GM12873 (cell line): Measurements from ENCODE around the gene CCDC12.

Experiments
- TF ChIP-seq, protein P1 (sequence below): IDR thresholded peaks from 2 replicates; pipeline ENCODE4 v1.5.1; 2012; ENCODE audit warnings: low read depth, mild to moderate bottlenecking, moderate library complexity, low read length, control low read depth; ENCODE audit not compliant: insufficient read depth; ENCODE audit errors: missing control alignments

The CCDC12 gene

DNA sequence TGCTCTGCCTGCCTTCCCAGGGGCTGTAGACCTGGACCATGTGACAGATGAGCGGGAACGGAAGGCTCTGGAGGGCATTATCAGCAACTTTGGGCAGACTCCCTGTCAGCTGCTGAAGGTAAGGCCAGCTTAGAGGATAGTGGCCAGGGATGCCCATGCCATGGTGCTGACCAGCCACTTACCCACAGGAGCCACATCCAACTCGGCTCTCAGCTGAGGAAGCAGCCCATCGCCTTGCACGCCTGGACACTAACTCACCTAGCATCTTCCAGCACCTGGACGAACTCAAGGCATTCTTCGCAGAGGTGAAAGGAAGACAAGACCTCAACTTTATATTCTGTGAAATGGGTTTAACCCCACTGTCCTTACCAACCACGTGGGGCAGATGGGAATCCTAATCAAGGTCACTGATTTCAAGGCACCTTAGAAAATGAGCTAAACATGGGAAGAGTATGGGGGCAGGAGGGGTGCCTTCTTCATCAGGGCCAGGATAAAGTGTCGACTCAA is 29.7 kb upstream of the CCDC12 start:
- TF ChIP-seq, protein P1, sequence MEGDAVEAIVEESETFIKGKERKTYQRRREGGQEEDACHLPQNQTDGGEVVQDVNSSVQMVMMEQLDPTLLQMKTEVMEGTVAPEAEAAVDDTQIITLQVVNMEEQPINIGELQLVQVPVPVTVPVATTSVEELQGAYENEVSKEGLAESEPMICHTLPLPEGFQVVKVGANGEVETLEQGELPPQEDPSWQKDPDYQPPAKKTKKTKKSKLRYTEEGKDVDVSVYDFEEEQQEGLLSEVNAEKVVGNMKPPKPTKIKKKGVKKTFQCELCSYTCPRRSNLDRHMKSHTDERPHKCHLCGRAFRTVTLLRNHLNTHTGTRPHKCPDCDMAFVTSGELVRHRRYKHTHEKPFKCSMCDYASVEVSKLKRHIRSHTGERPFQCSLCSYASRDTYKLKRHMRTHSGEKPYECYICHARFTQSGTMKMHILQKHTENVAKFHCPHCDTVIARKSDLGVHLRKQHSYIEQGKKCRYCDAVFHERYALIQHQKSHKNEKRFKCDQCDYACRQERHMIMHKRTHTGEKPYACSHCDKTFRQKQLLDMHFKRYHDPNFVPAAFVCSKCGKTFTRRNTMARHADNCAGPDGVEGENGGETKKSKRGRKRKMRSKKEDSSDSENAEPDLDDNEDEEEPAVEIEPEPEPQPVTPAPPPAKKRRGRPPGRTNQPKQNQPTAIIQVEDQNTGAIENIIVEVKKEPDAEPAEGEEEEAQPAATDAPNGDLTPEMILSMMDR = no peak

- TF ChIP-seq, protein P1 = no peak
Measured at GRCh38 chr3:47005212-47006144, 28.9 kb upstream of the CCDC12 start.

DNA sequence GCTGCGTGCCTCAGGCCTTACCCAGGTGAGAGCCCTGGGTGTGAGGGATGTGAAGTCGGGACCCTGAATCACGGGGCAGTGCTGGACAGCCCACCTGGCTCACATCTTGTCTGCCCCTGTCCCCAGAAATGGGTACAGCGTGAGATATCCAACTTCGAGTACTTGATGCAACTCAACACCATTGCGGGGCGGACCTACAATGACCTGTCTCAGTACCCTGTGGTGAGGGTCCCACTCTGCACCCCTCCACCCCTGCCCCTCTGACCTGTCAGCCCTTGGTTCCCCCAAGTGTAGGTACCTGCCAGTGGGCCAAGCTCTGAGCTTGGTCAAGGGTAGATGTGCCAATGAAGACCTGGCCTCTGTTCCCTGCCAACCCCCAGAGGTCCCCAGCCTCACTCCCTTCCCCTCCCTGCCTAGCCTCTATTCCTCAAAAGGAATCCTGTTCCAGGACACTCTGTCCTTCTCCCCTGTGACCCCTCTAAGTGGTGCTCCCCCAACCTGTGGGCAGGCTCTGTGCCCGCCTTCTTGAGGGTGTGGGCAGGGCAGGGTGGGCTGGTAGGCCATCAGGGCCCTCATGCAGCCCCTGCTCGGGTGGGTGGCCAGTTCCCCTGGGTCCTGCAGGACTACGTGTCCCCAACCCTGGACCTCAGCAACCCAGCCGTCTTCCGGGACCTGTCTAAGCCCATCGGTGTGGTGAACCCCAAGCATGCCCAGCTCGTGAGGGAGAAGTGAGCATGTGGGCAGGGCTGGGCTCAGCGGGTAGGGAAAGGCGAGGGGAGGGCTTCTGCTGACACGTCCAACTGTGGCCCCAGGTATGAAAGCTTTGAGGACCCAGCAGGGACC is 28.0 kb upstream of the CCDC12 start:
- TF ChIP-seq, protein P1 = no peak

- TF ChIP-seq, protein P1 = no peak
Measured at GRCh38 chr3:47003461-47004368, 27.2 kb upstream of the CCDC12 start.

GRCh38 chr3:47003056-47003410 is 26.5 kb upstream of the CCDC12 start:
- TF ChIP-seq, protein P1 = no peak

- TF ChIP-seq, protein P1 = no peak
Measured at GRCh38 chr3:47002171-47003055, 25.9 kb upstream of the CCDC12 start.
